GM10266 (cell line): Measurements from ENCODE around the gene RTBDN.

Experiments used
- DNase-seq: peaks from one replicate; pipeline ENCODE4 v3.0.0; 2012; ENCODE audit errors: extremely low spot score
- TF ChIP-seq, protein P1 (sequence below): IDR thresholded peaks from 2 replicates; pipeline ENCODE4 v1.5.1; 2012; ENCODE audit warnings: mild to moderate bottlenecking, low read depth; ENCODE audit not compliant: control insufficient read depth, insufficient read depth; ENCODE audit errors: missing control alignments

RTBDN gene

DNA sequence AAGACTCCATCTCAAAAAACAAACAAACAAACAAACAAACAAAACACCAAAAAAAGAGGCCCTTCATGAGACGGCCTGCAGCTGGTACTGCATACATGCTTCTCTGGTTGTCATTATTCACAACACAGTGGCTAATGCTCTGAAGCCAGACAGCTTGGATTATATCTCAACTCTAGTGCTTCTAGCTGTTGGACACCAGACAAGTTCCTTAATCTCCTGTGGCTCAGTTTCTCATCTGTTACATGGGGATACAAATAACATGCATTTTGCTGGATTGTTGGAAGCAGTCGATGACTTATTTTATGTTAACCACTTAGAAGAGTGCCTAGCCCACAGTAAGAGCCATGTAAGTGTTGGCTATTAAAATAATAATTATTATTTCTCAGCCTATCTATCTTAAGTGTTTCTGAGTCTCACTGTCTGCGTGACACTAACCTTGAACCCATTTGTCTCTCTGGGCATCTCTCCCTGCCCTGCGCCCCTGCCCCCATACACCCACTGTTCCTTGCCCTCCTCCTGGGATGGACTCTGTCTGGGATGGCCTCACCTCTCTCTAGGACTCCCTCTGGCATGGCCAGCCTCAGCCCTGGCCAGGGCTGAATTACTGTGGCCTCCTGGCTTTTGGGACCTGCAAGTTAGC lies 46.2 kb downstream of the RTBDN start:
- DNase-seq = no peak
- TF ChIP-seq, protein P1, sequence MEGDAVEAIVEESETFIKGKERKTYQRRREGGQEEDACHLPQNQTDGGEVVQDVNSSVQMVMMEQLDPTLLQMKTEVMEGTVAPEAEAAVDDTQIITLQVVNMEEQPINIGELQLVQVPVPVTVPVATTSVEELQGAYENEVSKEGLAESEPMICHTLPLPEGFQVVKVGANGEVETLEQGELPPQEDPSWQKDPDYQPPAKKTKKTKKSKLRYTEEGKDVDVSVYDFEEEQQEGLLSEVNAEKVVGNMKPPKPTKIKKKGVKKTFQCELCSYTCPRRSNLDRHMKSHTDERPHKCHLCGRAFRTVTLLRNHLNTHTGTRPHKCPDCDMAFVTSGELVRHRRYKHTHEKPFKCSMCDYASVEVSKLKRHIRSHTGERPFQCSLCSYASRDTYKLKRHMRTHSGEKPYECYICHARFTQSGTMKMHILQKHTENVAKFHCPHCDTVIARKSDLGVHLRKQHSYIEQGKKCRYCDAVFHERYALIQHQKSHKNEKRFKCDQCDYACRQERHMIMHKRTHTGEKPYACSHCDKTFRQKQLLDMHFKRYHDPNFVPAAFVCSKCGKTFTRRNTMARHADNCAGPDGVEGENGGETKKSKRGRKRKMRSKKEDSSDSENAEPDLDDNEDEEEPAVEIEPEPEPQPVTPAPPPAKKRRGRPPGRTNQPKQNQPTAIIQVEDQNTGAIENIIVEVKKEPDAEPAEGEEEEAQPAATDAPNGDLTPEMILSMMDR = no peak

DNA sequence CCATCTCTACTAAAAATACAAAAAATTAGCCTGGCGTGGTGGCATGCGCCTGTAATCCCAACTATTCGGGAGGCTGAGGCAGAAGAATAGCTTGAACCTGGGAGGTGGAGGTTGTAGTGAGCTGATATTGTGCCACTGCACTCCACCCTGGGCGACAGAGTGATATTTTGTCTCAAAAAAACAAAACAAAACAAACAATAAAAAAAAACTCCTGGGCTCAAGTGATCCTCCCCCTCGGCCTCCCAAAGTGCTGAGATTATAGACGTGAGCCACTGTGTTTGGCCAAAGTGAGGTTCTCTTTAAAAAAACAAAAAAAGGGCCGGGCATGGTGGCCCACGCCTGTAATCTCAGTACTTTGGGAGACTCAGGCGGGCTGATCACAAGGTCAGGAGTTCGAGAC lies 46.9 kb downstream of the RTBDN start:
- TF ChIP-seq, protein P1 = no peak
- DNase-seq = no peak

DNA sequence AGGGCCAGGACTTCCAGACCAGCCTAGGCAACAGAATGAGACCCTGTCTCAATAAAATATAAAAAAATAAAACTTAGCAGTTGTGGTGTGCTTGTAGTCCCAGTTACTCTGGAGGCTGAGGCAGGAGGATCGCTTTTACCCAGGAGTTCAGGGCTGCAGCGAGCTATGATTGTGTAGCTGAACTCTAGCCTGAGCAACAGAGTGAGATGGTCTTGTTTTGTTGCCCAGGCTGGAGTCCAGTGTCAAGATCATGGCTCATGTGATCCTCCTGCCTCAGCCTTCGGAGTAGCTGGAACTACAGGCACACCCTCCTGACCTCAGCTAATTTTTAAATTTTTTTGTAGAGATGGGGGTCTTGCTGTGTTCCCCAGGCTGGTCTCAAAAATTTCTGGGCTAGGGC lies 47.4 kb downstream of the RTBDN start:
- TF ChIP-seq, protein P1 = no peak
- DNase-seq = no peak

DNA sequence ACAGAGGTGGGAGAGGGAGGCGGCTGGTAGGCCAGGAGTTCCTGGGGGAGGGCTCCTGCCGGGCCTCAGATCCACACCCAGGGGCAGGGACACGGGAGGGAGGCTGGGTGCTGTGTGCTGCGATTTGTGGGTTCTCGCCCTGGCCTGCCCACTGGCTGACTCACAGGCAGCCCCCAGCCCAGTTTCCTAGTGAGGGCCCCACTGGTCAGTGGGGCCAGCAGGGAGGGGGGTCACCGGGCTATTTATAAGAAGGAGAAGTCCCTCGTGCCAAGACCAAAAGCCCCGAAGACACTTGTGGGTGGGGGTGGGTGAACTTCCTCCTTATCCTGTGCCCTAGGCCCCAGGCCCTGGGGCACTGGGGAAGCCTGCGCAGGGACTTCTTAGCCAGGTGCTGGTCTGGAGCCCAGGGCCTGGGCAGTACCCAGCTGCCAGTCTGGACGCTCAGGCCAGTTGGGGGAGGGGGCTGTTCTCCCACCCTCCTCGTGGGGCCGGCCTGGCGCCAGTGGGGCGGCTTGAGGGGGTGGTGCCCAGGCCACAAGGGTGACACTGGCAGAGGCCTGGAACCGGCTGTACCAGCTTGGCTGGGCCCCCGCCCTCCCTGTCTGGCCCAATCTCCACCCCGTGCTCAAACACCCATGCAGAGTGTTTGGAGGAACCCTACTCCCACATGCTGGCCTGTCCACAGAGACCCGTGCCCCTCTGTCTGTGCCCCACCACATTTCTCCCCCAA lies 48.1 kb downstream of the RTBDN start:
- TF ChIP-seq, protein P1 = no peak
- peak; percentile 12 for DNase-seq

DNA sequence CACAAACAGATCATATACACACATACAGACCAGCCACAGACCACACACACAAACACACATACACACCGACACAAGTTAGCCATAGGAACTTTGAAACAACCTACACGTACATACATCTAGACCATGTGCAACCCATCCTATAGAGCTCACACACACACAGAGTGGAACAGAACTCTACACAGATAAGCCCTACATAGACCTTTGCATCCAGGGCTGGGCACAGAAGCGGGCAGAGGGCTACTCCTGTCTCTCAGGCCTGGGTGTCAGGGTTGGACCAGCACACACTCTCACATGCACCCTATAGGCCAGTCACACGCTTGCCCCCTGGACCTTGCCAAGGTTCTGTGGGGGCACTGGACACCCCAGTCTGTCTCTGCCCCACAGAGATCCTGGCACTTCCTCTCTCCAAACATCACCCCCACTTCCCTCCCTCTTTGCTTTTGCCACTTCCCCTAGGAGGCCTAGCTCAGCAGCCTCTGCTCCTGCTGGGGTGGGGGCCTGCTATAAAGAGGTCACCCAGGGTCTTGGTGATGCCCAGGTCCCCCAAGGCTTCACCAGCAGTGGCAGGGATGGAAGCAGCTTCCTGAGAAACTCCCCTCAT lies 48.8 kb downstream of the RTBDN start:
- no peak for DNase-seq
- TF ChIP-seq, protein P1 = no peak

DNA sequence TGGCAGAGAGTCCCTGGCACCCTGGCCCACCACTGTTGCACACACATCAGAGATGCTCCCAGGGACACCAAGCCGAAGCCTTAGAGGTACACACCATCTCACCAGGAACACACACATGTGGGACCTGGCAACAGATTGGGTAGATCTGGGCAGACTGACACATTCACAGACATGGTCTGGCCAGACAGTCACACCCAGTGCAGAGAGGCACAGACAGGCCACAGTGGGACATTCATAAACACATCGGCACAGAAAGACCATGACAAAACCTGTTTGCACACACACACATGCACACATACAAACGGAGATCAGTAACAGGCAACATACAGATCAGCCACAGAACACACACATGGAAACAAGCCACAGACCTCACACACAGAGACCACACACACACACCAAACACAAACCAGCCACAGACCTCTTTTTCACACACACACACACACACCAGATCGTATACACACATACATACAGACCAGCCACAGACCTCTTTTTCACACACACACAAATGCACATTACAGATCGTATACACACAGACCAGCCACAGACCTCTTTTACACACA lies 49.4 kb downstream of the RTBDN start:
- no peak for DNase-seq
- TF ChIP-seq, protein P1 = no peak
